Activated CD8-positive, alpha-beta memory T cell treated with anti-CD3 and anti-CD28 coated beads, Interleukin-2, amount 50 U/mL, for 24 hours (primary cell): Measurements from ENCODE around the gene ARHGAP21.

Source experiments
- DNase-seq: peaks from one replicate; pipeline ENCODE4 v3.0.0-alpha.2; 2020; ENCODE audit errors: extremely low read depth

Gene ARHGAP21

DNA sequence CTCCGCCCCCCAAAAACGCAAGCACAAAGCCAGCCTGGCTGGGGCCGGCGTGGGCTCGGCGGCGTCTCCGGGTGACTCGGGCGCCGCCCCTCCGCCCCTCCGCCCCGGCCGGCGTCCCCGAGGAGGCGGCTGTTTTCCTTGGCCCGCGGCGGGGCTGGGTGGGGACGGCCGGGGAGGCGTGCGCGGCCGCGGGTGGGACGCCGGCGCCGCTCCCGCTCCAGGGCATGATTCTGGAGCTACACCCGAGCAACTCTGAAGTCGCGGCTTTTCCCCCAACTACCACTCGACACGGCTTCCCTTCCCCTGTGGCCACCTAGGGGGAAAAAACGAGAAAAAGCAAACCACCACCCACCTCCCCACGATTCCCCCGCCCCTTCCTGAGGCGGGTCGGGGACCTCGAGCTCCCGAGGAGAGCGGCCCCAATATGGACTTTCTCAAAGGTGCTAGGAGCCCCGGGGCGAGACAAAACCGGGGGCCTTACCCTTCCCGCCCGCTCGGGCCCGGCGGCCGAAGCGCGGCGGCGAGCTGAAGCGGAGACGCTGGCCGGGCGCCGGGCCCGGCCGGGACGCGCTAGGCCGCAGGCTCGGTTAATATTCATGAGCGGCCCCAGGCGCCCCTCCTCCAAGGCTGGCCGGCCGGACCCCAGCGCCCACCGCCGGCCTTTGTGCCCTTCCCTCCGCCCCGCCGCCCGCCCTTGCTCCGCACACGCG, 856 bp downstream of the ARHGAP21 start:
- DNase-seq: no peak

DNA sequence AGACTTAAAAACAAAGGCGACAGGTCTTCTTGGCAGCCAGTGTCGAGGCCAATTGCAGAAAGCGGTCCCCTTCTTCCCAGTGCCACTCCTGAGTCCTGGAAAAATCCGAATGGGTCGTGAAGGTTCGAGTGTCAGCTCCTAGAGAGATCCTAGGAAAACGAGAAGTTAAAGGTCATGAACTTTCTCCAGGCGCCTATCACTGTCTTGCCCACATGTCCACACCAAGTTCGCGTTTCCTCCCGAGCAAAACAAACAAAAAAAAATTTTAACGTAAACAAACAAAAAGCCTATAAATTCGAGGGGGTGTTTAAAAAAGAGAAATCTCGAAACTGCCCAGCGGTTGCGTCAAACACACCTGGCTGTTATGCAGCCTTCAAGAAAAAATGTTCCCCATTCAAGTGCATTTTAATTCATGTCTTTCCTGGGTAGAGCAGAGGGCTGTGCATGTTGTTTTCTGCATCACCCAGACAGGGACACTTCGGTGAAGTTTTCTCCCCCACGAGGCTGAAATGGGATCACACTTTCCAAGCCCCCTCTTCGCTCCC, 1.5 kb downstream of the ARHGAP21 start:
- no peak for DNase-seq

DNA sequence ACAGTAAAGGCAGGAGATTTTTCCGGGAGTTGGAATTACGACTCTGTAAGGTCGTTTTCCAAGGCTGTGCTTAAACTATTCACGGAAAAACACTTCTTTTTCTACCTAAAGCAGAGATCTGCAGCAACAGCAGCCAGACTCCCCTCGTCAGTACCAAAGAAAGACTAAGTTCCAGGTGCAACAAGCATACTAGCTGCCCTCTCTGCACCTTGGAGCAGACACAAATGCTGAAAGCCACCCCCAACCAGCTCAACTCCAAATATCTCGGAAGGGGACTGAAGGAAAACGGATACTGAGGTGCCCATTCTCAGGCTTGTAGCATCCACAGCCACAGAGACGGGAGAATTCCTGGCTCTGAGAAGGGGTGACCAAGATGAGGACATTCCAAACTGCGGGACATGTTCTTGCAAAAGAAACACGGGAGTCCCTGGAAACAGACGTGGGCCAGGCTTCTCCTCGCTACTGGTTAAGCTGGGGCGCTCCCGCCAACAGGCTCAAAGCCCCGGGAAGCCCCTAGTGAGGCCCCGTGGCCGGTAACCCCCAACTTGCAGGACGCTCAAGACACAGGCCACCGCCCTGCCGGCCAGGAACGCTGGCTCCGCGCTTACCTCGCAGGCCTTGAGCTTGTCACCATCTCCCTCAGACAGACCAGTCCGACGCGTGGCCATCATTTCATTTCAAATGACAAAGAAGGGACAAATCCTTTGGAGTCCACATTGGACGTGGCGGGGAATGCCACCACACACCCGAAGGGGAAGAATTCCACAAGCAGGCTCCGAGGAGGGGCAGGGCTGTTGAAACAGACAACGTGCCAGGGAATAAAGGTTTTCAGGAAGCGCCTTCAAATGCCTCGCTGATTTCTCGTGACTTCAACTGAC, 2.2 kb downstream of the ARHGAP21 start:
- no peak for DNase-seq

DNA sequence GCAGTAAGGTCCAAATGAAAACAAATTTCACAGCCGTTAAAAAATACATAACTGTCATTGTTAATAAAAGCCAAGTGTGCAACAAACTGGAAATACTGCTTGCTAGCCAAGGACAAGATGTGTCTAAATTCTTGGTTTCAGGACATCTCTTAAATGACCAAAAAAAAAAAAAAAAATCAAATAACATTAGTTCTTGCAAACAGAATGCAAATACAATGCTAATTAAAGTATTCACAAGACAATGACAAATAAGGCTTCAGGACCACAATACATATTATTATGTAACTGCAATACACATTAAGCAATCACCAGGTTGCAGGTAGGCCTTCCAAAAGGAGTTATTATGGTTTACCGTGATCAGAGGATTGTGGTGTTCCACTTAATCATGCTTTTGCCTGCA, 3.6 kb downstream of the ARHGAP21 start:
- no peak for DNase-seq

DNA sequence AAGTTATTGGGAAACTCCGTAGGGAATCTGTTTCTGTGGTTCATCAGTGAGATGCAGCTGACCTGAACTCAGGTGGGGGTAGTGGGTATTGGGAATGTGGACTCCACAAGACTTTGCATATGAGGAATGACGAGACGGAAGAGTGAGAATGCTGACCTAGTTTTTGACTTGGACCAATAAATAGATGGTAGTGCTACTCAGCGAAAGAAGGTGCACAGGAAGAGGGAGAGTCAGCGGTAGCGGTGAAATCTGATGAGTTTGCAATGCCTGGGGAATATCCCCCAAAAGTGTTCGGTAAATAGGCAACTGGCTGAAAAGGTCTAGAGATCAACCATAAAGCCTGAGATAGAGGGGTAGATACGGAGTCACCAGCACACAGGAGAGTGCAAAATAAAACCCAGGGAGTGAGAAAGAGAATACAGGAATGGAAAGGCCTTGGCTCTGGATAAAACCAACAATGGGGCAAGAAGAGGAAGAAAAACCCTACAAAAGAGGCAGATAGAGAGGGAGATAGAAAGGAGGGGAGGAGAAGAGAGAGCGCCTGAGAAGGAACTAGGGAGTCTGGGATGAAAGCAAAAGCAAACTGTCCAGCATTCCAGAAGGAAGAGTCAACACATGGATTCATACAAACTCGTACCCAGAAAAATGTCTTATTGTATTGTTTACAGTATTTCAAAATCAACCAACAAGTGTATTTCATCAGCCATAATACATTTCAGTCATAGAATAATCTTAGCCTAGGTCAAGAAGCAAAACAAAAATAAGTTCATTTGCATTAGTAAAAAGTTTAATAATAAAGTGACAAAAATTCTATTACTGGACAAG, 5.4 kb downstream of the ARHGAP21 start:
- DNase-seq: no peak

DNA sequence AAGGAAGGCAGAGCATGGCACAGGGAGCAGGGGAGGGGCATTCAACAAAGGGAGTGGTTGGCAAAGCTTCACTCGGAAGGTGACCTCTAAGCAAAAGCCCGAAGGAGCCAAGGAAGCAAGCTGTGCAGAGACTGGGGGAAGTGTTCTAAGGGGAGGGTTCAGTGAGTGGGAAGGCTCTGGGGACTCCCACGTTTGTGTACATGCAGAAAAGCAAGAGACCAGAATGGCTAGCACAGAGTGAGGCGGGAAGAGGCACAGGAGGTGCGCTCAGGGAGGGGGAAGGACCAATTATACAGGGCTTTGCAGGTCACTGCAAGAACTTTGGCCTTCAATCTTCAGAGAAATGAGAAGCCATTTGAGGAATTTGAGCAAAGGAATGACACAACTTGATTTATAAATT, 7.4 kb downstream of the ARHGAP21 start:
- no peak for DNase-seq

DNA sequence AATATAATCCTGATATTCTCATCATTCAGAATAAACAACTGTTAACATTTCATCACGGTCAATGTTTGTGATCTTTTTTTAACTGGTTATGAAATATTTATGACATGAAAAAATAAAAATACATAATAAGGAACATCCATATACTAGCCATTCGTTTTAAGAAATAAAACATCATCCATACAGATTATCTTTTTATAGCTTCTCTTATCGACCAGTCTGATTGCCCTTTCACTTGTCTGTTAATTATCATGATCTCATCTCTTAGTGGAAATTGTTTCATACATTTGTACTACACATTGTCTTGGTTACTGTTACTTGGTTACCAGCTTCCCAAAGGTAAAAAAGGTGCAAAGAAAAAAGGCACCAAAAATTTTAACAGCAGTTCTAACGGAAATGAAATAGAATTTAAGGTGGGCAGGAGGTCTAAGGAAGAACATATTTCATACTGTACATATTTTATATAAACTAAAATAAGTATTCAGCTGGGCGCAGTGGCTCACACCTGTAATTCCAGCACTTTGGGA, 8.4 kb downstream of the ARHGAP21 start:
- DNase-seq: no peak

DNA sequence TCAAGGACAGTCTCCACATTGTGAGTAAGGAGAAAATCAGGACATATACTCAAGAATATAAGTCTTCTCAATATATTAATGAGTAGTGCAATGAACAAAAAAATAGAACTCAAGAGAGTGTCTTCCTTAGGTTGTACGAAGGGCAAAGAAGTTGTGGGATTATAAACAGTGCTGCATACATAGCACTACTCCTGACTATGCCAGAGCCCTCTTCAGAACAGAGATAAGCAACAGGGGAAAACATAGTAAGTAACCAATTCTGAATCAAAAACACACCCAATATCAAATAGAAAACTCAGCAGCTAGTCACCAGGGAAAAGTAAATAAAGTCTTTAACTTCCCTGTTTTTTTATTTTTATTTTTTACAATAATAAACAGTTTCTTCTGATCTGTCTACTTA, 10.6 kb downstream of the ARHGAP21 start:
- no peak for DNase-seq

DNA sequence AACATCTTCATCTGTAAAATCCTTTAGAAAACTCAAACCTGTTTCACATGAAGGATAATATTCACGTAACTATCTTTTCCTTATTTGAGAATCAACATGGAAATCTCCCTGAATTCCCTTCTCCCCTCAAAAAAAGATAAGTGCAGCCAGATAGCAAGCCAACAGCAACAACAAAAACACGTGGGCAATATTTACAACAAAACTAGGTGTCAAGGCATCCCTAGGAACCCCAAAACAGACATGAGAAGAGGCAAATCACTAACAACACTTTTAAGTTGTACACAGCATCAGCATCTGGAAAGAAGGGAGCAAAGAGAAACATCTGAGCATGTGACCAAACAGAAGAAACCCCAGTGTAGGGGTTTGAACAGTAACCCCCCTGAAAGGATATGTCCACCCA, 12.2 kb downstream of the ARHGAP21 start:
- no peak for DNase-seq

DNA sequence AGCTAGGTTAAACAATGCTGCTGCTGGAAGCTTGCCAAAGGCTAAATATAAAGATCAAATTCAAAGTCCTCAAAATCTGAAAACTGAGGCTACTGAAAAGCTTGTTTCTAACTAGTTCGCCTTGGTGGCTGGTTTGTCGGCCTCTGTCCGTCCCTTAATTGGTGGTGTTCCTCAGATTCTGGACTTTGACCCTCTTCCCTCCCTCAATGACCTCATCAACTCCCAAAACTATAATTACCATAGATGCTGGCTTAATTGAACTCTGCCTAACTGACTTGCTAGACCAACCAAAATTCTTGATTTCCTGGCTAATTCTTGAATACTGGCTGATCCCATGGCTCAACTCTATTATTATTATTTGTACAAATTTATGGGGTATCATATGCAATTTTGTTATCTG, 15.6 kb downstream of the ARHGAP21 start:
- no peak for DNase-seq

DNA sequence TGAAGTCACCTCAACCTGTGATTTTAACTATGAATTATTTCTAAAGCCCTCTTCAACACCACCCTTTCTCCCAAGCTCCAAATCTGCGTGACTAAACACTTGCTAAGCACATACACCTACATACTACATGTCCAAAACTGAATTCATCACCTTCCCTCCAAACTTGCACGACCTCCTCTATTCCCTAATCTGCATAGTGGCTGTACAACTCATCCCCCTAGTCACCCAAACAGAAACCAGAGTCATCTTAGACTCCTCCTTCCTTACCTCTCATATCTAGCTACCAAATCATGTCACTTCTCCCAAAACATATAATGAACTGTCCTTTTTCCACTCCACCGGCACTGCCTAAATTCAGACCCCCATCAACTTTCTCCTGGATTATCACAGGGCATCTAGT, 16.2 kb downstream of the ARHGAP21 start:
- DNase-seq: no peak

DNA sequence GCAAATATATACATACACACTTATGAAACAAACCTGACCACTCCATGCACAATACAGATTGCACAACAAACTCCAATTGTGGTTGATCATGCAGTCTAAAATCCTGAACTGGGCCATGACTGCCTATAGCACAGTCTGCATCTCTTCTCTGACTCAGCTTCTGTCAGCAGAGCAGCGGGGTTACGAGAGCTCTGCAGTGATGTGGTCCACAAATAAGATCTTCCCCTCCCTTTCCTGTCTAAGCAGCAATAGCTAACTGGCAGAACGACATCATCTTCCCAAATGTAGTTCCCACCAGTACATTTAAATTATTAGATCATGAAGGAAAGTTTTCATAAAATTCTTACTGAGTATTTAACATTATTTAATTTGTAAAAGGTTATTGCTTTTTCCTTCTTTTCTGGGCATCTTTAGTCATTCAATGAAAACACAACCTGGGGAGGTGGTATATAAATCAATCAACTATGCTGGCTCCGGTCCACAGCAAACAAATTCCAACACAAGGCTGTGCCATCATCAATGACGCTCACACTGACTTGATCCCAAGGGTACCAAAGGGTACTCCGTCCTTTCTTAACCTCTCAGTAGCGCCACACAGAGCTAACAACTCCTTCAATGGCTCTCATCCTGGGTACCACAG, 17.1 kb downstream of the ARHGAP21 start:
- DNase-seq: no peak

DNA sequence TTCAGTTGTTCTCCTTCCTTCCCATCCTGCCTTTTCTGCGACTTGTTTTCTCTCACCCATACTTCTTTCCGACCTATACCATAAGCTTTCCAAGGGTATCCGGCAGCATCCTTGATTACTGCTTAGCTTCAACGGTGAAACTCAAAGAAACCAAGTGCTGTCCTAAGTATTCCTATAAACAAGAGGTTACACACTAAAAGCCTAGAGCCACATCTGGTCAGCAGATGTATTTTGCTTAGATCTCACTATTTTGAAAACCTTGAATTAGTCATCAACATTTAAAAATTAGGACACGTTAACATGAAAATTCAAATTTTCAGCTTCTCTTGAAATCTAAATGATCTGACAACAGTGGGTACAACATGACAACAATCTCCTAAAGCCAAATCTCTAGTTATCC, 20.0 kb downstream of the ARHGAP21 start:
- DNase-seq: no peak

DNA sequence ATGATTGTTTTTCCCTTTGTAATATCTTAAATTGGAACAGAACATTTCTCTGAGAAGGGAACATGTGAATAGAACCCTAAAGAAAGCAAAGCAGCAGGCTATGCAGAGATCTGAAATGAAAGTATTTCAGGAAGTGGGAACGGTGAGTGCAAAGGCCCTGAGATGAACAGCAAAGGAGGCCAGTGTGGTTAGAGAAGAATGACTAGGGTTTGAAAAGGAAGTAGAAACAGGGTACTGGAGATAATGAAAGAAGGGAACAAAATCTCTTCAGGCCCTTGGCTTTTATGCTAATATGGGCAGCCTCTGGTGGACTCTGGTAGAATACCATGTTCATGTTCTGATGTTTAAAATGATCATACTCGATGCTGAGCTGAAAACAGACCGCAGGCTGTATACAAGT, 22.2 kb downstream of the ARHGAP21 start:
- DNase-seq: no peak

DNA sequence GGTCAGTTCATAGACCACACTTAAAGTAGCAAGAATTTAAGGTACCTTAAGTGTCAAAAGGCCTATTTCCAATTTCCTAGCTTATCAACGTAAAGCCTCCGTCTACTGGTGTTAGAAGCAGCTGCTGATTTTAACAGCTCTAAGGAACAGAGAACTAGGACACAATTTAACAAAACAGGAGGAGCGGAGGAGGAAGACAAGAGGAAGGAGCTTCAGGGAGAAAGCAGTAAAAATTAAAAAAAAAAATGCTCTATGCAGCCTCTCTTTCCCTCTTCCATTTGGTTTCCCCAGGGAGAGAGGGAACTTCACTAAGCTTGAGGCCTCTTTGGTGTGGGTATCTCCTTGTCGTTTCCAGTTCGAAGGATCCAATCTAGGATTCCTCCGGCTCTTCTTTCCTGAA, 22.7 kb downstream of the ARHGAP21 start:
- no peak for DNase-seq

DNA sequence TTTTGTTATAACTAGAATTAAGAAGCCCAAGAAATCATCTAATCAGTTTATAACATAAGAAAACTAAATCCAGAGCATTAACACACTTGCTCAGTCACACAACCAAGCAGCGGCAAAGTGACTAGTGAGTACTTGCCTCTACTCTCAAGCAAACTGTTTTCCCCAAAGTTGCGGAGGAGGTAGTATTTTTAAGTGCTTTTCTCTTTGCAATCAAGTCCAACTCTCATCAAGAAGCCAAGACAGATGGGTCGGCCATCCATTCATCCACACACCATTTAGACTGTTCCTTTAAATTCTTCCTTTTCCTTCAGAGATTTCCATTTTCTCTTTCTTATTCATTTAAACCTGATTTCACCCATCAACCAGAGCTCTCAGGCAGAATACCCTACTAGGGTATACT, 25.4 kb downstream of the ARHGAP21 start:
- DNase-seq: no peak

DNA sequence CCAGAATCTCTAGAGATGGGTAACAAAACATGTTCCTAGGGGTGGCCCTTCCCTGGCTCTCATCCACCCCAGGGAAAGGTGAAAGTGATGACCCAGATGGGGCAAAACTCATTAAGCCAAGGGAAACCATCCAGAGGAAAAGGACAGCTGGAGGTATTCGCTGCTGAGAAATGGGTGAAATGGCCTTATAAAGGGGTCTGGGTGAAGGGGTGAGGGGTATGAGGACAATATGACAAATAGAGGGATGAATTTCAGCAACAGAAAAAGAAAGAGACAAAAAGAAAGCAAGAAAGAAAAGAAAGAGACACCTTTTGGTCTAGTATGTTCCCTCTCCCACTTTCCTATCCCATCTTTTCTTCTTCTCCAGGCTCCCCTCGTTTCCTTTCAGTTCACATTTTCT, 26.6 kb downstream of the ARHGAP21 start:
- no peak for DNase-seq

DNA sequence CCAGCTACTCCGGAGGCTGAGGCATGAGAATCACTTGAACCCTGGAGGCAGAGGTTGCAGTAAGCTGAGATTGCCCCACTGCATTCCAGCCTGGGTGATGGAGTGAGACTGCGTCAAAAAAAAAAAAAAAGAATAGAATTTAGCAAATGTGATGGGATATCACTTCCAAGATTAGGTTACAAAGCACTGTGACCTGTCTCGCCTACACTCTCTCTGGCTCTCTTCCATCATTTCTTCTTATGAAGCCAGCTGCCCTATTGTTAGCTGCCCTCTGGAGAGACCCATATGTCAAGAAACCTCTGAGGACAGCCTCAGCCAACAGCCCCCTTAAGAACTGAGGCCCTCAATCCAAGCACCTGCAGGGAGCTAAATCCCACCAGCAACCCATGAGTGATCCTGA, 28.2 kb downstream of the ARHGAP21 start:
- DNase-seq: no peak

DNA sequence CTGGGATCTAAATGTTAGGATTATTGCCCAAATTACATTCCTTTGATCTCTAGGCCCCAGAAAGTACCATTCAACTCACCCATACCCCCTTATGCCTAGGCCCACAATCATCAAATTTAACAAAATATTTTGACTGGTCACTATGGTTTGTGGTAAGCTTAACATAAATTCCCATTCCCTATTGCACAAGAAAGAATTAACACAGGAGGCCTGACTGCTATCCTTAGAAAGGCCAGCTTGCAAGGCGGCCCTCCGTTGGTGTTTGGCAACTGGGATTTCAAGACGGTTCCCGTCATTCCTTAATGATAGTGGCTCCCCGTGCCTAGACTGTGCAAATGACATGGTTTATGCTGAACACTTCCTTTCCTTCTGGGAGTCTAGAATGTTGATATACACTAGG, 29.6 kb downstream of the ARHGAP21 start:
- DNase-seq: no peak

DNA sequence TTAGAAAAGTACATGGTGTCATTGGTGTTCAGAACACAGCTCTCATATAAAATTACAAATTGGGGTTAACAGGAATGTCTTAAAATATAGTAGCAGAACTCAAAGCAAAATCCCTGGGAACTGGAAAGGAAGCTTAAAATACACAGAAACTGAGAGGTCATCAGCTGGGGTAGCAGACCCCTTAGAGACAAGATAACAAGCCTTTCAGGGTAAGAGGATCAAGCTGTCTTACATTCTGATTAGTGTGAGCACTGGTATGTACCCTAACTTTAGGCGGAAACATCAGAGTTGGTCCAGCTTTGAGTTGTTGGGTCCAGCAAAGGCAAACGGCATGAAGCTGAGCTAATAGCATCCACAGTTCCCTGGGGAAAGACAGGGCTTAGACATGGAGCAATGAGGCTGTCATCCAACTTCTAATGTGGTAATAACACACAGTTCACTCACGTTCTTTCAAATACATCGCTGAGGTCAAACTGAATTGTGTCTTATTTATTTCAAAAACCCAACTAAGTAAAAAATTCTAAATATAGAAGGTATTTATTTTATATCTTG, 32.6 kb downstream of the ARHGAP21 start:
- no peak for DNase-seq

DNA sequence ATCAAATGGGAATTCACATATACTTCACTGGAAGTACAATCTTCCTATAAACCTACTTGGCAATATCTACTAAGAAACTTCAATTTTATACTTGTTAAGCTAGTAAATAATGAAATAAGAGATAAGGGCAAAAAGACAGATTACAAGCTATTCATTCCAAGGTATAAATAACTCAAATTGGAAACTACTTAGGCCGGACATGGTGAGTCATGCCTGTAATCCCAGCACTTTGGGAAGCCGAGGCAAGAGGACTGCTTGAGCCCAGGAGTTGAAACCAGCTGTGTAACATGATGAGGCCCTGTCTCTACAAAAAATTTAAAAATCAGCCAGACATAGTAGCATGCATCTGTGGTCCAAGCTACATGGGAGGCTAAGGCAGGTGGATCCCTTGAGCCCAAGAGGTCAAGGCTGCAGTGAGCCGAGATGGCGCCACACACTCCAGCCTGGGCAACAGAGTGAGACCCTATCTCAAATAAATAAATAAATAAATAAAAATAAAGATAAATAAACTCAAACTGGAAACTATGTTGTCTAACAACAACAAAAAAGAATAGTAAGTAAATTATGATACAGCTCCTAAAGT, 37.6 kb downstream of the ARHGAP21 start:
- no peak for DNase-seq
